ENCODE results near the gene CAMTA1. TPM values are rescaled to one million over a fixed set of nuclear protein-coding genes. Genes with fewer than 3 reads are reported as not detected.

CAMTA1 gene
- total and polyA plus RNA-seq, 9 of the 15 experiments (the other 6 are each of a cell fraction or from before 2014, with no cell fraction given) = 43.9 to 161 (median 65.9) TPM

GRCh38 chr1:7525338-7526063, 740.2 kb downstream of the CAMTA1 start:
- ChIA-PET POLR2A (interaction anchor here (0.6 kb wide), 1 partner anchor 203 kb away, joined by 3 read pairs; no protein-coding TSS in a partner anchor), CTCF (ENCODE audit: low intra/inter-chr PET ratio) (no interaction called here)
- H3K4me2 ChIP-seq (ENCODE audit: insufficient read depth, low read length) = no peak overlapping the region
- H3K4me1 ChIP-seq (replicated peaks in 1 of 2; ENCODE audit: control insufficient read depth in 2 of 2, insufficient read depth in 2 of 2, low read length in 2 of 2) = no peaks in the 10 kb centered on the region
- intact Hi-C loops (cut with micrococcal nuclease) (no loop called here), in situ Hi-C loops (cut with MboI) (no loop called here)
- BruUV-seq (replicated peaks) = no TSS peak
- no peak overlapping the region for H2AFZ ChIP-seq (ENCODE audit: low read depth, low read length)
- FAIRE-seq (no peak), DNase-seq (ENCODE audit: extremely low read depth in 1 of 4, low spot score in 3 of 4) (no peak), ATAC-seq (no peak)
- no peaks in the 10 kb centered on the region for H3K9me3 ChIP-seq (replicated peaks; ENCODE audit: control insufficient read depth, insufficient read depth, low read depth, low read length)
- no peaks in the 10 kb centered on the region for H3K36me3 ChIP-seq (ENCODE audit: control insufficient read depth, insufficient read depth, low read length)
- H3K9me1 ChIP-seq (ENCODE audit: control insufficient read depth, insufficient read depth, low read length) = no peaks in the 10 kb centered on the region
- peaks cover 3% of the 10 kb centered on the region; the same call in 1 of the 2 replicates for H4K20me1 ChIP-seq (replicated peaks; ENCODE audit: control insufficient read depth, insufficient read depth, low read length)
- no peak overlapping the region for H3K9ac ChIP-seq (ENCODE audit: insufficient read depth in 1 of 2, low read depth in 2 of 2, low read length in 2 of 2)
- no peak overlapping the region for H3K27ac ChIP-seq (ENCODE audit: extremely low read depth, low read depth, low read length)
- H3K79me2 ChIP-seq (ENCODE audit: control insufficient read depth, insufficient read depth, low read length) = no peaks in the 10 kb centered on the region
- 2% methylated on average over 12 of the region's 12 CpGs for WGBS (ENCODE audit: insufficient coverage, low coverage, missing lambda C conversion rate)
- H3K27me3 ChIP-seq (ENCODE audit: control insufficient read depth in 2 of 2, insufficient read depth in 2 of 2, low read length in 2 of 2) = peaks cover 2 to 38% of the 10 kb centered on the region in 2 experiments
- H3K4me3 ChIP-seq = no peak overlapping the region
- no peak for TF ChIP-seq E2F4 (CRISPR knock-in tag; IDR thresholded peaks at IDR 0.05; ENCODE audit: low read depth)
- no peak for TF ChIP-seq ILF3 (IDR thresholded peaks at IDR 0.05; ENCODE audit: borderline replicate concordance)
- no peak for TF ChIP-seq LEF1 (IDR thresholded peaks at IDR 0.05)
- no peak for TF ChIP-seq HDGF (IDR thresholded peaks at IDR 0.05)
- no peak for TF ChIP-seq ZBTB7A (IDR thresholded peaks at IDR 0.05; ENCODE audit: borderline replicate concordance, control insufficient read depth, low read depth, low read length)
- TF ChIP-seq, protein P1, sequence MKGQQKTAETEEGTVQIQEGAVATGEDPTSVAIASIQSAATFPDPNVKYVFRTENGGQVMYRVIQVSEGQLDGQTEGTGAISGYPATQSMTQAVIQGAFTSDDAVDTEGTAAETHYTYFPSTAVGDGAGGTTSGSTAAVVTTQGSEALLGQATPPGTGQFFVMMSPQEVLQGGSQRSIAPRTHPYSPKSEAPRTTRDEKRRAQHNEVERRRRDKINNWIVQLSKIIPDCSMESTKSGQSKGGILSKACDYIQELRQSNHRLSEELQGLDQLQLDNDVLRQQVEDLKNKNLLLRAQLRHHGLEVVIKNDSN (CRISPR knock-in tag; IDR thresholded peaks at IDR 0.05) = no peak
- TF ChIP-seq SAFB2 (IDR thresholded peaks at IDR 0.05; ENCODE audit: borderline replicate concordance, low read depth, low read length, severe bottlenecking) = no peak
- no peak for TF ChIP-seq CTBP1 (IDR thresholded peaks at IDR 0.05; ENCODE audit: borderline replicate concordance)
- no peak for TF ChIP-seq BACH1 (tag; IDR thresholded peaks at IDR 0.05)
- no peak for TF ChIP-seq POU5F1 (IDR thresholded peaks at IDR 0.05; ENCODE audit: borderline replicate concordance, low read depth, low read length, partially characterized antibody)
- TF ChIP-seq MBD1 (CRISPR knock-in tag; IDR thresholded peaks at IDR 0.05) = no peak
- TF ChIP-seq THAP12 (CRISPR knock-in tag; IDR thresholded peaks at IDR 0.05) = no peak
- TF ChIP-seq RBM39 (optimal IDR thresholded peaks at IDR 0.05; ENCODE audit: low read depth, low read length) = no peak
- TF ChIP-seq NR2C2 (CRISPR knock-in tag; IDR thresholded peaks at IDR 0.05) = no peak
- no peak for TF ChIP-seq NR2C2 (tag; IDR thresholded peaks at IDR 0.05)
- TF ChIP-seq POLR3A (IDR thresholded peaks at IDR 0.05; ENCODE audit: borderline replicate concordance, extremely low read depth, insufficient read depth, insufficient read length) = no peak
- no peak for TF ChIP-seq CBFA2T3 (IDR thresholded peaks at IDR 0.05)
